Choroid plexus epithelial cell (primary cell): ENCODE measurements around the gene NEK6.
A peak's percentile ranks its signal among the peaks of the same experiment; 100 is the strongest.

Experiments used
- DNase-seq: peaks from one replicate; pipeline ENCODE4 v3.0.0-alpha.2; 2010; ENCODE audit warnings: low read depth
- H3K4me3 ChIP-seq: 2 replicates; pipeline ENCODE4 v1.5.1; 2011; ENCODE audit warnings: low read depth, mild to moderate bottlenecking, control low read depth, low read length, moderate library complexity
- CTCF ChIP-seq: conservative IDR thresholded peaks from 2 replicates; pipeline ENCODE4 v1.5.1; 2011; ENCODE audit warnings: low read depth, mild to moderate bottlenecking, control low read depth, inconsistent platforms, low read length, moderate library complexity

Gene NEK6

GRCh38 chr9:124290053-124290591, 32.4 kb downstream of the NEK6 start:
- TF ChIP-seq CTCF = no peak
- no peak for DNase-seq
- no peak overlapping the region for H3K4me3 ChIP-seq

GRCh38 chr9:124290743-124291554, 33.2 kb downstream of the NEK6 start:
- no peak for DNase-seq
- no peak for TF ChIP-seq CTCF
- H3K4me3 ChIP-seq = no peak overlapping the region

- no peak for TF ChIP-seq CTCF
- H3K4me3 ChIP-seq = no peak overlapping the region
- DNase-seq = peak; percentile 15
These were observed 34.1 kb downstream of the NEK6 start for GRCh38 chr9:124291801-124292396.

GRCh38 chr9:124292696-124293593, 35.2 kb downstream of the NEK6 start:
- peak; percentile 62 for DNase-seq
- no peak overlapping the region for H3K4me3 ChIP-seq
- no peak for TF ChIP-seq CTCF

GRCh38 chr9:124293718-124294506, 36.2 kb downstream of the NEK6 start:
- DNase-seq = no peak
- peak; percentile 40 for TF ChIP-seq CTCF
- no peak overlapping the region for H3K4me3 ChIP-seq

- no peak for DNase-seq
- TF ChIP-seq CTCF = no peak
- H3K4me3 ChIP-seq = no peak overlapping the region
These were observed 37.5 kb downstream of the NEK6 start for GRCh38 chr9:124295159-124295794.
